ENCODE results near the gene CAPZA1. TPM values are rescaled to one million over a fixed set of nuclear protein-coding genes. Genes with fewer than 3 reads are reported as not detected.

The CAPZA1 gene
- total RNA-seq, 5 donors from 2014 or later (not counting 1 experiment from before 2014, with no cell fraction given) = 115 to 189 (median 138) TPM

DNA sequence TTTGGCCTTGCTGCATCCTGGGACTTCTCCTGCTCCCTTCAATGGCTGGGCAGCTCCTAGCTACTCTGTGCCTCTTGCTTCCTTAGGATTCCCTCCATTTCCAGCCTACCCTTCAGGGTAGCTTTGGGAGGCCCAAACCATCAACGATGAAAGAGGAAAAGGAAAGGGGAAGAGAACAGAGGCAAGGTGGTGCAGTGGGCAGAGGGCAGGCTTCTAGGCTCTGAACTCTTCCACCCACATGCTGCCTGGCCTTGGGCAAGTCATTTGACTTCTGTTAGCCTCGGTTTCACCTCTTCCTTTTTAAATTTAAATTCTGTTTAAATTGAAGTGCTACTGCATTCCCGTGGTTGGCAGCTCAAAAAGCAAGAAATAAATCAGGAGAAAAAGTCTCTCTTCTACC is 101.2 kb downstream of the CAPZA1 start:
- peaks cover 3 to 14% of the 10 kb centered on the region in 2 donors for H3K27me3 Mint-ChIP-seq

More for the DNA sequence above, 101.2 kb downstream of the CAPZA1 start:
- H3K4me3 ChIP-seq (ENCODE audit: control insufficient read depth in 1 of 2, extremely low read depth in 1 of 2, low read length in 1 of 2) = no peak overlapping the region
- H3K36me3 Mint-ChIP-seq = no peaks in the 10 kb centered on the region
- H3K4me1 ChIP-seq (ENCODE audit: control insufficient read depth in 1 of 2, extremely low read depth in 1 of 2, insufficient read depth in 2 of 2, low read length in 2 of 2) = peaks cover 8 to 29% of the 10 kb centered on the region in 2 experiments
- H3K9me3 Mint-ChIP-seq = no peaks in the 10 kb centered on the region
- ATAC-seq (replicated peaks in 1 of 4) (no peak), DNase-seq (no peak)
- POLR2A ChIA-PET = interaction anchor here in 1 of 2 donors (0.6 kb wide), 1 partner anchor 108 kb away, joined by 3 read pairs; no protein-coding TSS in a partner anchor
- H3K4me1 Mint-ChIP-seq = peaks cover 15 to 26% (median 21%) of the 10 kb centered on the region in 3 donors
- no peaks in the 10 kb centered on the region for H3K36me3 ChIP-seq (ENCODE audit: control insufficient read depth in 2 of 2, extremely low read depth in 1 of 2, insufficient read depth in 1 of 2, low read length in 1 of 2)
- no peak overlapping the region for H3K27ac ChIP-seq (ENCODE audit: low read length)
- H3K27me3 ChIP-seq (replicated peaks in 1 of 2; ENCODE audit: control insufficient read depth in 2 of 2, extremely low read depth in 1 of 2, insufficient read depth in 2 of 2, low read length in 1 of 2) = peaks cover 2 to 45% of the 10 kb centered on the region in 2 experiments
- WGBS (ENCODE audit: insufficient coverage) = no CpG with 5 or more reads among the region's 3 CpGs
- no peaks in the 10 kb centered on the region for H3K9me3 ChIP-seq
- no peak overlapping the region for H3K4me3 Mint-ChIP-seq
- no peak overlapping the region for H3K27ac Mint-ChIP-seq
- CTCF ChIA-PET = no interaction called here

Other genes starting within 250 kb of the CAPZA1 start
- gene CTTNBP2NL, start 223.6 kb upstream of the CAPZA1 start, total RNA-seq = 1 to 10 TPM in 1 of 5 donors, under 1 TPM in 4; 0.37 to 1.1 (median 0.51) TPM
- under 1 TPM; 0.23 to 0.86 (median 0.47) TPM for gene WNT2B, start 110.9 kb upstream of the CAPZA1 start, total RNA-seq
- 10 to 100 TPM; 15.9 to 33.7 (median 17.7) TPM for gene ST7L, start 691 bp upstream of the CAPZA1 start, total RNA-seq
- gene MOV10, start 54.8 kb downstream of the CAPZA1 start, total RNA-seq = 100 to 1,000 TPM in 1 of 5 donors, 10 to 100 TPM in 4; 71.0 to 103 (median 86.1) TPM
- 10 to 100 TPM in 3 of 5 donors, 1 to 10 TPM in 2; 6.0 to 33.2 (median 12.1) TPM for gene RHOC, start 87.3 kb downstream of the CAPZA1 start, total RNA-seq
- under 1 TPM; 0.15 to 0.77 (median 0.38) TPM for gene PPM1J, start 95.5 kb downstream of the CAPZA1 start, total RNA-seq

All from T-cell (primary cell).